Sigmoid colon (tissue), 7 donors: ENCODE data around the gene HLF. TPM values are rescaled to one million over a fixed set of nuclear protein-coding genes. Genes with fewer than 3 reads are reported as not detected.

Experiments
- DNase-seq: peaks from one replicate; pipeline ENCODE4 v3.0.0-alpha.2; 2019
- H3K27ac ChIP-seq, 4 donors: fragments of 200-600 bp; sonication (generic); one replicate each; pipeline ENCODE4 v1.5.1; 2016 to 2019; ENCODE audit warnings: mild to moderate bottlenecking in 1 of 4
- H3K27me3 ChIP-seq, 3 donors: fragments of 200-600 bp; sonication (generic); one replicate each; pipeline ENCODE4 v1.5.1; 2019; ENCODE audit warnings: mild to moderate bottlenecking in 1 of 3
- H3K36me3 ChIP-seq, 4 donors: fragments of 200-600 bp; sonication (generic); one replicate each; pipeline ENCODE4 v1.5.1; 2016 to 2019
- H3K4me1 ChIP-seq, 4 donors: fragments of 200-600 bp; sonication (generic); one replicate each; pipeline ENCODE4 v1.5.1; 2017 to 2019
- H3K4me3 ChIP-seq, 4 donors: fragments of 200-600 bp; sonication (generic); one replicate each; pipeline ENCODE4 v1.5.1; 2017 to 2019; ENCODE audit warnings: mild to moderate bottlenecking in 2 of 4, moderate library complexity in 1 of 4
- H3K9me3 ChIP-seq, 4 donors: fragments of 200-600 bp in 3 of 4; sonication (generic) in 3 of 4; one replicate each; pipeline versions ENCODE4 v1.5.1 to v1.6.1; 2013 to 2019
- CTCF ChIP-seq, 4 experiments: fragments of 450-650 bp in 3 of 4; fragments of 200-600 bp in 1 of 4; IDR thresholded peaks; one replicate each; pipeline ENCODE4 v1.5.1; 2016 to 2019; ENCODE audit warnings: antibody characterized with exemption in 4 of 4, mild to moderate bottlenecking in 3 of 4, moderate library complexity in 2 of 4
- EP300 ChIP-seq, 4 donors: sonication (generic); formaldehyde crosslinking; IDR thresholded peaks; one replicate each; pipeline ENCODE4 v1.6.1; 2017; ENCODE audit warnings: antibody characterized with exemption in 4 of 4
- POLR2A ChIP-seq, 2 donors: fragments of 450-650 bp; IDR thresholded peaks; one replicate each; pipeline ENCODE4 v1.6.1; 2016; ENCODE audit warnings: antibody characterized with exemption in 2 of 2, mild to moderate bottlenecking in 2 of 2, moderate library complexity in 2 of 2
- POLR2AphosphoS5 ChIP-seq, 4 donors: sonication (generic); formaldehyde crosslinking; IDR thresholded peaks; one replicate each; pipeline ENCODE4 v1.6.1; 2017; ENCODE audit warnings: antibody characterized with exemption in 4 of 4
- WGBS, 2 donors: extraction: QIAGEN DNeasy Blood & Tissue Kit; methylation state at CpG; one replicate each; pipeline ENCODE4 v1.1.7; 2013; 5-methylcytosine and 5-hydroxymethylcytosine counted together
- intact Hi-C: fragments of 100-400 bp; cut with DNase I; formaldehyde crosslinking; loops from one replicate; pipeline ENCODE4 v1.15.1; 2023
- polyA plus RNA-seq, 3 donors: library from polyadenylated mRNA; stranded (reverse); fragments of 200-250 nt; gene quantifications; one replicate each; pipeline ENCODE4 v1.2.3, GENCODE V29; 2013
- total RNA-seq, 4 donors: library from RNA; depleted of rRNA; stranded (reverse); fragments of >200 nt; gene quantifications; one replicate each; pipeline ENCODE4 v1.1.0, GENCODE V29; 2016
- donor health status: healthy with polysubstance abuse.
- donor health status: Bipolar disorder and iron deficiency.
- donor health status: healthy.

Gene HLF
- total and polyA plus RNA-seq, 7 donors, result 0.92 to 54.0 (median 41.7) TPM

GRCh38 chr17:55295411-55296170 is 30.8 kb downstream of the HLF start:
- Histone ChIP-seq H3K36me3 (peaks cover 0 to 7% (median 2%) of the 10 kb centered on the region in 4 donors), H3K4me3 (no peak overlapping the region)

GRCh38 chr17:55296171-55296695 is 31.5 kb downstream of the HLF start:
- Histone ChIP-seq H3K27ac (peak overlapping the region in 2 of 4 donors; percentile 33 to 82), H3K4me3 (no peak overlapping the region), H3K4me1 (peaks cover 0 to 32% (median 24%) of the 10 kb centered on the region in 4 donors), H3K36me3 (peaks cover 0 to 7% (median 2%) of the 10 kb centered on the region in 4 donors), H3K9me3 (no peaks in the 10 kb centered on the region), H3K27me3 (no peaks in the 10 kb centered on the region)
- TF ChIP-seq POLR2A (IDR thresholded peaks at IDR 0.05) (no peak), EP300 (IDR thresholded peaks at IDR 0.05) (no peak), POLR2AphosphoS5 (IDR thresholded peaks at IDR 0.05) (no peak), CTCF (IDR thresholded peaks at IDR 0.05) (no peak)
- no peak for DNase-seq
- 52 to 59% methylated on average over 6 of the region's 6 CpGs for WGBS, 2 donors
- intact Hi-C loops, result loop anchor here (1.0 to 5.0 kb wide), 4 partner anchors 31 to 866 kb away; no protein-coding TSS in a partner anchor

More at GRCh38 chr17:55295411-55296170, 30.8 kb downstream of the HLF start:
- WGBS, 2 donors, result 63 to 67% methylated on average over 10 of the region's 10 CpGs
- Histone ChIP-seq H3K27ac (peak overlapping the region; percentile 1 to 82 (median 38)), H3K27me3 (no peaks in the 10 kb centered on the region), H3K9me3 (no peaks in the 10 kb centered on the region), H3K4me1 (peaks cover 0 to 32% (median 24%) of the 10 kb centered on the region in 4 donors)
- intact Hi-C loops, result loop anchor here (1.0 to 5.0 kb wide), 4 partner anchors 30 to 867 kb away; no protein-coding TSS in a partner anchor
- DNase-seq, result peak; percentile 82
- TF ChIP-seq POLR2A (IDR thresholded peaks at IDR 0.05), result no peak
- peak; percentile 77 to 88 (median 78) for TF ChIP-seq CTCF (IDR thresholded peaks at IDR 0.05)
- TF ChIP-seq EP300 (IDR thresholded peaks at IDR 0.05), result no peak
- peak in 1 of 4 donors; percentile 25 for TF ChIP-seq POLR2AphosphoS5 (IDR thresholded peaks at IDR 0.05)

- Histone ChIP-seq H3K36me3 (peaks cover 0 to 7% (median 2%) of the 10 kb centered on the region in 4 donors), H3K4me3 (no peak overlapping the region), H3K4me1 (peaks cover 0 to 36% (median 27%) of the 10 kb centered on the region in 4 donors), H3K27ac (peak overlapping the region in 1 of 4 donors; percentile 82), H3K9me3 (no peaks in the 10 kb centered on the region), H3K27me3 (no peaks in the 10 kb centered on the region)
- no peak for TF ChIP-seq CTCF (IDR thresholded peaks at IDR 0.05)
- no peak for TF ChIP-seq POLR2A (IDR thresholded peaks at IDR 0.05)
- TF ChIP-seq POLR2AphosphoS5 (IDR thresholded peaks at IDR 0.05), result no peak
- no peak for TF ChIP-seq EP300 (IDR thresholded peaks at IDR 0.05)
- intact Hi-C loops, result loop anchor here (1.0 to 5.0 kb wide), 4 partner anchors 31 to 866 kb away; no protein-coding TSS in a partner anchor
- DNase-seq, result no peak
- WGBS, 2 donors, result 93 to 96% methylated on average over 1 of the region's 1 CpG
Observed at GRCh38 chr17:55296699-55297098, 31.9 kb downstream of the HLF start.

GRCh38 chr17:55298111-55298730 is 33.5 kb downstream of the HLF start:
- TF ChIP-seq CTCF (IDR thresholded peaks at IDR 0.05) (no peak), POLR2A (IDR thresholded peaks at IDR 0.05) (no peak), POLR2AphosphoS5 (IDR thresholded peaks at IDR 0.05) (no peak), EP300 (IDR thresholded peaks at IDR 0.05) (no peak)
- intact Hi-C loops, result loop anchor here (5.0 kb wide), 3 partner anchors 61 to 864 kb away; no protein-coding TSS in a partner anchor
- DNase-seq, result no peak
- H3K4me1 ChIP-seq, result peaks cover 0 to 51% (median 41%) of the 10 kb centered on the region in 4 donors
- no peak overlapping the region for H3K4me3 ChIP-seq
- H3K36me3 ChIP-seq, result peaks cover 0 to 7% (median 2%) of the 10 kb centered on the region in 4 donors
- no peaks in the 10 kb centered on the region for H3K27me3 ChIP-seq
- 85 to 89% methylated on average over 3 of the region's 3 CpGs for WGBS, 2 donors
- no peak overlapping the region for H3K27ac ChIP-seq
- no peaks in the 10 kb centered on the region for H3K9me3 ChIP-seq
